GM12878 (cell line): ENCODE measurements around the gene TMCO5A. TPM values are rescaled to one million over a fixed set of nuclear protein-coding genes. Genes with fewer than 3 reads are reported as not detected.

Experiments used
- ATAC-seq: fragments of 200-7000 bp; cut with Tn5 transposase; 3 replicates; pipeline ENCODE4 v1.9.1; 2020; ENCODE audit warnings: mild to moderate bottlenecking, moderate library complexity
- BruUV-seq: library from RNA; stranded (reverse); fragments of 400-500 nt; replicated peaks from 2 replicates; lab custom pipeline; 2021; lab: Mats Ljungman, UMichigan
- CTCF ChIA-PET: fragments of 300-600 bp; sonication (Branson Sonifier 250); formaldehyde crosslinking; extraction: SDS; loops from one replicate; lab custom pipeline; 2021; ENCODE audit warnings: inconsistent platforms; lab: Yijun Ruan, JAX
- POLR2A ChIA-PET: fragments of 350-600 bp; formaldehyde crosslinking; extraction: SDS; loops from one replicate; lab custom pipeline; 2021; ENCODE audit warnings: inconsistent platforms; lab: Charles Lee
- RAD21 ChIA-PET: fragments of 300-600 bp; sonication (Branson Sonifier 250); formaldehyde crosslinking; loops from one replicate; lab custom pipeline; 2023; ENCODE audit warnings: antibody characterized with exemption; ENCODE audit not compliant: unreplicated experiment; lab: Charles Lee
- SMC1A ChIA-PET: fragments of 300-600 bp; sonication (Branson Sonifier 250); formaldehyde crosslinking; loops from one replicate; lab custom pipeline; 2023; ENCODE audit not compliant: unreplicated experiment, uncharacterized antibody; lab: Charles Lee
- DNase-seq: peaks from one replicate; pipeline ENCODE4 v3.0.0-alpha.2; 2011; ENCODE audit warnings: low read depth, low spot score
- FAIRE-seq: peaks from 3 replicates; lab custom pipeline; 2011; peaks lifted over from hg19 to GRCh38; lab: Jason Lieb, UNC
- H2AFZ ChIP-seq: 2 replicates; pipeline ENCODE4 v1.6.0; 2011; ENCODE audit warnings: low read depth, low read length, control low read depth; ENCODE audit not compliant: control insufficient read depth
- H3K27ac ChIP-seq: 2 replicates; pipeline ENCODE4 v1.5.1; 2011; ENCODE audit warnings: control low read depth; ENCODE audit not compliant: control insufficient read depth, insufficient read depth
- H3K27me3 ChIP-seq, 2 experiments: replicated peaks in 1 of 2; 2 replicates each; pipeline versions ENCODE4 v1.6.0 to v1.6.1; 2011; ENCODE audit warnings: low read length in 1 of 2; ENCODE audit not compliant: control insufficient read depth in 2 of 2, insufficient read depth in 2 of 2
- H3K36me3 ChIP-seq, 2 experiments: 2 replicates each; pipeline ENCODE4 v1.5.1; 2011; ENCODE audit warnings: low read length in 1 of 2; ENCODE audit not compliant: control insufficient read depth in 2 of 2, insufficient read depth in 2 of 2
- H3K4me1 ChIP-seq: 2 replicates; pipeline ENCODE4 v1.6.1; 2011; ENCODE audit warnings: mild to moderate bottlenecking, low read length, moderate library complexity, mixed read lengths; ENCODE audit not compliant: control insufficient read depth, insufficient read depth
- H3K4me2 ChIP-seq: 2 replicates; pipeline ENCODE4 v1.6.0; 2011; ENCODE audit warnings: control low read depth; ENCODE audit not compliant: control insufficient read depth, insufficient read depth
- H3K4me3 ChIP-seq: fragments of 200-600 bp; sonication (generic); 2 replicates; pipeline ENCODE4 v1.5.1; 2016
- H3K79me2 ChIP-seq: 2 replicates; pipeline ENCODE4 v1.6.0; 2011; ENCODE audit warnings: low read length; ENCODE audit not compliant: control insufficient read depth, insufficient read depth
- H3K9ac ChIP-seq: 2 replicates; pipeline ENCODE4 v1.8.0; 2011; ENCODE audit warnings: low read length, control low read depth, mixed read lengths; ENCODE audit not compliant: control insufficient read depth, insufficient read depth
- H3K9me3 ChIP-seq: replicated peaks from 3 replicates; pipeline ENCODE4 v1.5.1; 2011; ENCODE audit warnings: mild to moderate bottlenecking, low read length; ENCODE audit not compliant: control insufficient read depth, insufficient read depth
- H4K20me1 ChIP-seq: 2 replicates; pipeline ENCODE4 v1.6.0; 2011; ENCODE audit not compliant: control insufficient read depth, insufficient read depth
- CREM ChIP-seq: IDR thresholded peaks from 2 replicates; pipeline ENCODE4 v1.6.1; 2014; ENCODE audit warnings: antibody characterized with exemption, low read depth
- EGR1 ChIP-seq, 2 experiments: IDR thresholded peaks; 1 replicate in 1 of 2; 2 replicates in 1 of 2; pipeline ENCODE4 v1.6.1; 2011 to 2012; ENCODE audit warnings: low read depth in 2 of 2, low read length in 2 of 2, borderline replicate concordance in 1 of 2, mild to moderate bottlenecking in 1 of 2, moderate library complexity in 1 of 2
- ESRRA ChIP-seq: IDR thresholded peaks from 2 replicates; pipeline ENCODE4 v1.6.1; 2012; ENCODE audit warnings: mild to moderate bottlenecking, low read length, improper control_type of control experiment
- FOXK2 ChIP-seq: fragments of 450-650 bp; IDR thresholded peaks from 2 replicates; pipeline ENCODE4 v1.6.1; 2017; ENCODE audit warnings: mild to moderate bottlenecking, moderate library complexity
- GABPA ChIP-seq: IDR thresholded peaks from 2 replicates; pipeline ENCODE4 v1.6.1; 2014; ENCODE audit warnings: antibody characterized with exemption, low read depth, mild to moderate bottlenecking, inconsistent platforms
- HDGF ChIP-seq: fragments of 450-650 bp; IDR thresholded peaks from 2 replicates; pipeline ENCODE4 v1.6.1; 2016; ENCODE audit warnings: antibody characterized with exemption
- JUND ChIP-seq: IDR thresholded peaks from 2 replicates; pipeline ENCODE4 v1.6.1; 2012; ENCODE audit warnings: low read depth, mild to moderate bottlenecking, low read length, improper control_type of control experiment, moderate library complexity
- MTA3 ChIP-seq: IDR thresholded peaks from 2 replicates; pipeline ENCODE4 v1.6.1; 2012; ENCODE audit warnings: low read length, inconsistent platforms, borderline replicate concordance
- NBN ChIP-seq: fragments of 450-650 bp; IDR thresholded peaks from 2 replicates; pipeline ENCODE4 v1.6.1; 2016
- NR2C2 ChIP-seq: IDR thresholded peaks from 2 replicates; pipeline ENCODE4 v1.6.1; 2011; ENCODE audit warnings: borderline replicate concordance, low read depth; ENCODE audit not compliant: control insufficient read depth, insufficient read length
- NRF1 ChIP-seq: conservative IDR thresholded peaks from 2 replicates; pipeline ENCODE4 v1.6.1; 2011; ENCODE audit warnings: mild to moderate bottlenecking, low read depth, low read length, improper control_type of control experiment
- PML ChIP-seq: IDR thresholded peaks from 2 replicates; pipeline ENCODE4 v1.6.1; 2012; ENCODE audit warnings: low read length, inconsistent platforms
- YY1 ChIP-seq: IDR thresholded peaks from 2 replicates; pipeline ENCODE4 v1.6.1; 2011; ENCODE audit warnings: low read depth, mild to moderate bottlenecking, low read length
- in situ Hi-C: fragments of 300-500 bp; cut with MboI; formaldehyde crosslinking; loops from 9 replicates; pipeline ENCODE4 v1.14.3; 2018; ENCODE audit warnings: mixed read lengths
- intact Hi-C: fragments of 100-400 bp; cut with micrococcal nuclease; formaldehyde crosslinking; loops from one replicate; pipeline ENCODE4 v1.14.2; 2022; ENCODE audit not compliant: unreplicated experiment
- polyA plus RNA-seq, 11 experiments: library from polyadenylated mRNA; depleted of rRNA in 4 of 11; unstranded in 6 of 11; stranded (reverse) in 5 of 11; fragments of >200 nt; fragmentation: Nextera tagmentation in 4 of 11; fragmentation: Illumina TruSeq in 1 of 11; extraction: Ambion mirVana in 4 of 11; extraction: Trizol in 1 of 11; gene quantifications; 1 replicate in 1 of 11; 2 replicates in 10 of 11; pipeline versions ENCODE4 v1.2.1 to v1.2.3, GENCODE V29; 2011 to 2016; ENCODE audit warnings: inconsistent platforms in 2 of 11, missing spikeins in 2 of 11, low read depth in 1 of 11
- total RNA-seq, 4 experiments: library from RNA; depleted of rRNA in 3 of 4; stranded (reverse); fragments of >200 nt in 3 of 4; fragmentation: Illumina TruSeq in 1 of 4; extraction: Trizol in 1 of 4; gene quantifications; 2 replicates each; pipeline versions ENCODE4 v1.2.1 to v1.2.3, GENCODE V29; 2013 to 2021
- TF ChIP-seq, protein P1 (sequence below): fragments of 150-350 bp; IDR thresholded peaks from 2 replicates; pipeline ENCODE4 v1.6.1; 2016; ENCODE audit warnings: low read depth, low read length
- TF ChIP-seq, protein P2 (sequence below): fragments of 450-650 bp; IDR thresholded peaks from 2 replicates; pipeline ENCODE4 v1.6.1; 2017; ENCODE audit warnings: mild to moderate bottlenecking
- TF ChIP-seq, protein P3 (sequence below), 3 experiments: IDR thresholded peaks in 2 of 3; conservative IDR thresholded peaks in 1 of 3; 2 replicates each; pipeline ENCODE4 v1.5.1; 2011; ENCODE audit warnings: low read depth in 3 of 3, low read length in 3 of 3, mild to moderate bottlenecking in 3 of 3, control low read depth in 2 of 3, moderate library complexity in 2 of 3, inconsistent platforms in 1 of 3, mixed read lengths in 1 of 3; ENCODE audit not compliant: control insufficient read depth in 2 of 3, insufficient read depth in 1 of 3; ENCODE audit errors: extremely low read depth in 1 of 3
- TF ChIP-seq, protein P4 (sequence below): fragments of 150-350 bp; IDR thresholded peaks from 2 replicates; pipeline ENCODE4 v1.6.1; 2014; ENCODE audit warnings: mild to moderate bottlenecking, low read depth, low read length

TMCO5A gene
- total and polyA plus RNA-seq, 10 of the 15 experiments (the other 5 are each of a cell fraction or from before 2014, with no cell fraction given), result not detected

DNA sequence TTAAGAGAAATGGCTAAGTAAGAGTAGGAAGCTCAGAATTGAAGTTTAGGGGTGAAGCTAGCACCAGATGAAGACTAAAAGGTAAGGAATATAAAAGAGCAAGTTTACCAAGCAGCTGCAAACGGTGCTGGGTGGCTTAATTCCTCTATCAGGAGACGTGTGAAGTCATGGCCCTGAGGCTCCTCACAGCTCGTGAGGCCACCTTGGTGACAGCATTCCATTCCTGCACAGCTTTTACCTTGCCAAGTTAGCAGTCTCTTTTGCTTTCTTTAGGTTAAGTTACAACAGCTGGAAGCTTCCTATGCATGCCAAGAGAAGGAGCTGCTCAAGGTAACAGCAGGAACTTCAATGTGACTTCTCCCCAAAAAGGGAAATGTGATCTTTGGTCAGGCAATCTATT, 6.4 kb downstream of the TMCO5A start (continued):
- TF ChIP-seq, protein P1, sequence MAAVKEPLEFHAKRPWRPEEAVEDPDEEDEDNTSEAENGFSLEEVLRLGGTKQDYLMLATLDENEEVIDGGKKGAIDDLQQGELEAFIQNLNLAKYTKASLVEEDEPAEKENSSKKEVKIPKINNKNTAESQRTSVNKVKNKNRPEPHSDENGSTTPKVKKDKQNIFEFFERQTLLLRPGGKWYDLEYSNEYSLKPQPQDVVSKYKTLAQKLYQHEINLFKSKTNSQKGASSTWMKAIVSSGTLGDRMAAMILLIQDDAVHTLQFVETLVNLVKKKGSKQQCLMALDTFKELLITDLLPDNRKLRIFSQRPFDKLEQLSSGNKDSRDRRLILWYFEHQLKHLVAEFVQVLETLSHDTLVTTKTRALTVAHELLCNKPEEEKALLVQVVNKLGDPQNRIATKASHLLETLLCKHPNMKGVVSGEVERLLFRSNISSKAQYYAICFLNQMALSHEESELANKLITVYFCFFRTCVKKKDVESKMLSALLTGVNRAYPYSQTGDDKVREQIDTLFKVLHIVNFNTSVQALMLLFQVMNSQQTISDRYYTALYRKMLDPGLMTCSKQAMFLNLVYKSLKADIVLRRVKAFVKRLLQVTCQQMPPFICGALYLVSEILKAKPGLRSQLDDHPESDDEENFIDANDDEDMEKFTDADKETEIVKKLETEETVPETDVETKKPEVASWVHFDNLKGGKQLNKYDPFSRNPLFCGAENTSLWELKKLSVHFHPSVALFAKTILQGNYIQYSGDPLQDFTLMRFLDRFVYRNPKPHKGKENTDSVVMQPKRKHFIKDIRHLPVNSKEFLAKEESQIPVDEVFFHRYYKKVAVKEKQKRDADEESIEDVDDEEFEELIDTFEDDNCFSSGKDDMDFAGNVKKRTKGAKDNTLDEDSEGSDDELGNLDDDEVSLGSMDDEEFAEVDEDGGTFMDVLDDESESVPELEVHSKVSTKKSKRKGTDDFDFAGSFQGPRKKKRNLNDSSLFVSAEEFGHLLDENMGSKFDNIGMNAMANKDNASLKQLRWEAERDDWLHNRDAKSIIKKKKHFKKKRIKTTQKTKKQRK, result no peak
- TF ChIP-seq PML (no peak), GABPA (no peak), HDGF (no peak), NRF1 (no peak), JUND (no peak)
- TF ChIP-seq, protein P2, sequence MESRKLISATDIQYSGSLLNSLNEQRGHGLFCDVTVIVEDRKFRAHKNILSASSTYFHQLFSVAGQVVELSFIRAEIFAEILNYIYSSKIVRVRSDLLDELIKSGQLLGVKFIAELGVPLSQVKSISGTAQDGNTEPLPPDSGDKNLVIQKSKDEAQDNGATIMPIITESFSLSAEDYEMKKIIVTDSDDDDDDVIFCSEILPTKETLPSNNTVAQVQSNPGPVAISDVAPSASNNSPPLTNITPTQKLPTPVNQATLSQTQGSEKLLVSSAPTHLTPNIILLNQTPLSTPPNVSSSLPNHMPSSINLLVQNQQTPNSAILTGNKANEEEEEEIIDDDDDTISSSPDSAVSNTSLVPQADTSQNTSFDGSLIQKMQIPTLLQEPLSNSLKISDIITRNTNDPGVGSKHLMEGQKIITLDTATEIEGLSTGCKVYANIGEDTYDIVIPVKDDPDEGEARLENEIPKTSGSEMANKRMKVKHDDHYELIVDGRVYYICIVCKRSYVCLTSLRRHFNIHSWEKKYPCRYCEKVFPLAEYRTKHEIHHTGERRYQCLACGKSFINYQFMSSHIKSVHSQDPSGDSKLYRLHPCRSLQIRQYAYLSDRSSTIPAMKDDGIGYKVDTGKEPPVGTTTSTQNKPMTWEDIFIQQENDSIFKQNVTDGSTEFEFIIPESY, result no peak
- TF ChIP-seq, all 136 proteins: peak for 0

DNA sequence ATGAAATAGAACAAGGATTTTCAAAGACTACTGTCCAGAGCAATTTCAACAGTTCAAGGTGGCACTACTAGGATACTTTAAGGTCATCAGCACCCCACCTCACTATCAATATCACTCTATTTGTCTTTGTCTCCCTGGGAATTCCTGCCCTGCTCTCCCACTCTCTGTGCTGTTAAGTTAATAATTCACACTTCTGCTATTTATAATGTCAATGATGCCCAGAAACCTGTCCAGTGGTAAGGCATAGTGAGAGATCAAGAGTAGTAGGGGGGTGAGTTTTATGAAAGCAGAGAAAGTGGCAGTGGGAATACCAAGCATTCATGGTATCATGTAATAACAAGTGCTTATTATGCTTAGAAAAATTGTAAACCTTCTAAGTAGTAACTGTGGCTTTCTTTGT, 7.3 kb downstream of the TMCO5A start:
- Histone ChIP-seq H2AFZ (no peak overlapping the region), H3K4me2 (no peak overlapping the region), H3K36me3 (no peaks in the 10 kb centered on the region), H3K27me3 (no peaks in the 10 kb centered on the region), H3K27ac (no peak overlapping the region), H4K20me1 (no peaks in the 10 kb centered on the region), H3K4me1 (no peaks in the 10 kb centered on the region), H3K9ac (no peak overlapping the region), H3K4me3 (no peak overlapping the region), H3K9me3 (no peaks in the 10 kb centered on the region), H3K79me2 (no peaks in the 10 kb centered on the region)
- ATAC-seq, result no peak
- ChIA-PET SMC1A (no interaction called here), CTCF (no interaction called here), POLR2A (no interaction called here), RAD21 (no interaction called here)
- in situ Hi-C loops, result no loop called here
- no peak for FAIRE-seq
- DNase-seq, result no peak
- BruUV-seq, result no TSS peak
- intact Hi-C loops, result no loop called here
- no peak for TF ChIP-seq YY1
- TF ChIP-seq MTA3, result no peak
- TF ChIP-seq, protein P3, sequence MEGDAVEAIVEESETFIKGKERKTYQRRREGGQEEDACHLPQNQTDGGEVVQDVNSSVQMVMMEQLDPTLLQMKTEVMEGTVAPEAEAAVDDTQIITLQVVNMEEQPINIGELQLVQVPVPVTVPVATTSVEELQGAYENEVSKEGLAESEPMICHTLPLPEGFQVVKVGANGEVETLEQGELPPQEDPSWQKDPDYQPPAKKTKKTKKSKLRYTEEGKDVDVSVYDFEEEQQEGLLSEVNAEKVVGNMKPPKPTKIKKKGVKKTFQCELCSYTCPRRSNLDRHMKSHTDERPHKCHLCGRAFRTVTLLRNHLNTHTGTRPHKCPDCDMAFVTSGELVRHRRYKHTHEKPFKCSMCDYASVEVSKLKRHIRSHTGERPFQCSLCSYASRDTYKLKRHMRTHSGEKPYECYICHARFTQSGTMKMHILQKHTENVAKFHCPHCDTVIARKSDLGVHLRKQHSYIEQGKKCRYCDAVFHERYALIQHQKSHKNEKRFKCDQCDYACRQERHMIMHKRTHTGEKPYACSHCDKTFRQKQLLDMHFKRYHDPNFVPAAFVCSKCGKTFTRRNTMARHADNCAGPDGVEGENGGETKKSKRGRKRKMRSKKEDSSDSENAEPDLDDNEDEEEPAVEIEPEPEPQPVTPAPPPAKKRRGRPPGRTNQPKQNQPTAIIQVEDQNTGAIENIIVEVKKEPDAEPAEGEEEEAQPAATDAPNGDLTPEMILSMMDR (IDR thresholded peaks at IDR 0.05 in 2 of 3, conservative IDR thresholded peaks at IDR 0.05 in 1 of 3; ENCODE audit: control insufficient read depth in 2 of 3, extremely low read depth in 1 of 3, insufficient read depth in 1 of 3, low read depth in 3 of 3, low read length in 3 of 3), result no peak
- TF ChIP-seq, protein P4, sequence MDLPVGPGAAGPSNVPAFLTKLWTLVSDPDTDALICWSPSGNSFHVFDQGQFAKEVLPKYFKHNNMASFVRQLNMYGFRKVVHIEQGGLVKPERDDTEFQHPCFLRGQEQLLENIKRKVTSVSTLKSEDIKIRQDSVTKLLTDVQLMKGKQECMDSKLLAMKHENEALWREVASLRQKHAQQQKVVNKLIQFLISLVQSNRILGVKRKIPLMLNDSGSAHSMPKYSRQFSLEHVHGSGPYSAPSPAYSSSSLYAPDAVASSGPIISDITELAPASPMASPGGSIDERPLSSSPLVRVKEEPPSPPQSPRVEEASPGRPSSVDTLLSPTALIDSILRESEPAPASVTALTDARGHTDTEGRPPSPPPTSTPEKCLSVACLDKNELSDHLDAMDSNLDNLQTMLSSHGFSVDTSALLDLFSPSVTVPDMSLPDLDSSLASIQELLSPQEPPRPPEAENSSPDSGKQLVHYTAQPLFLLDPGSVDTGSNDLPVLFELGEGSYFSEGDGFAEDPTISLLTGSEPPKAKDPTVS, result no peak
- no peak for TF ChIP-seq EGR1 (IDR thresholded peaks at IDR 0.05; ENCODE audit: borderline replicate concordance in 1 of 2, low read depth in 2 of 2, low read length in 2 of 2)
- TF ChIP-seq CREM, result no peak
- TF ChIP-seq FOXK2, result no peak
- TF ChIP-seq NBN, result no peak
- TF ChIP-seq ESRRA, result no peak
- no peak for TF ChIP-seq NR2C2
